Measurements from ENCODE around the gene MINDY4.
A peak's percentile ranks its signal among the peaks of the same experiment; 100 is the strongest.

Gene MINDY4

GRCh38 chr7:30771174-30771879, at the start of gene MINDY4:
Gene MINDY4, plus strand, starts transcription at chr7:30771417. Its CDS starts 77 bp downstream, at chr7:30771494.
- Histone ChIP-seq H3K4me1 (ENCODE audit: control insufficient read depth, insufficient read depth, low read length) (peaks cover 5% of the 10 kb centered on the region), H3K27me3 (ENCODE audit: control insufficient read depth, insufficient read depth, low read length) (no peaks in the 10 kb centered on the region), H3K9ac (ENCODE audit: low read length) (peak within 1 kb of the TSS; percentile 74), H3K9me3 (ENCODE audit: control insufficient read depth, low read length) (no peaks in the 10 kb centered on the region), H3K4me3 (ENCODE audit: low read length) (peak within 1 kb of the TSS; percentile 57), H3K36me3 (ENCODE audit: control insufficient read depth, insufficient read depth, low read length) (no peaks in the 10 kb centered on the region)

- no peaks in the 10 kb centered on the region for H3K4me1 ChIP-seq (ENCODE audit: control insufficient read depth, insufficient read depth, low read length)
- no peaks in the 10 kb centered on the region for H3K9me3 ChIP-seq (ENCODE audit: control insufficient read depth, low read length)
- peaks cover 4% of the 10 kb centered on the region for H3K27me3 ChIP-seq (ENCODE audit: control insufficient read depth, insufficient read depth, low read length)
- H3K36me3 ChIP-seq (ENCODE audit: control insufficient read depth, insufficient read depth, low read length): no peaks in the 10 kb centered on the region
- no peak overlapping the region for H3K9ac ChIP-seq (ENCODE audit: low read length)
- H3K4me3 ChIP-seq (ENCODE audit: low read length): no peak overlapping the region
These were observed 49.0 kb upstream of the MINDY4 start for GRCh38 chr7:30722187-30722586.

GRCh38 chr7:30722671-30723070, 48.5 kb upstream of the MINDY4 start:
- Histone ChIP-seq H3K4me1 (ENCODE audit: control insufficient read depth, insufficient read depth, low read length) (no peaks in the 10 kb centered on the region), H3K27me3 (ENCODE audit: control insufficient read depth, insufficient read depth, low read length) (peaks cover 4% of the 10 kb centered on the region), H3K9me3 (ENCODE audit: control insufficient read depth, low read length) (no peaks in the 10 kb centered on the region), H3K4me3 (ENCODE audit: low read length) (no peak overlapping the region), H3K9ac (ENCODE audit: low read length) (no peak overlapping the region), H3K36me3 (ENCODE audit: control insufficient read depth, insufficient read depth, low read length) (no peaks in the 10 kb centered on the region)

DNA sequence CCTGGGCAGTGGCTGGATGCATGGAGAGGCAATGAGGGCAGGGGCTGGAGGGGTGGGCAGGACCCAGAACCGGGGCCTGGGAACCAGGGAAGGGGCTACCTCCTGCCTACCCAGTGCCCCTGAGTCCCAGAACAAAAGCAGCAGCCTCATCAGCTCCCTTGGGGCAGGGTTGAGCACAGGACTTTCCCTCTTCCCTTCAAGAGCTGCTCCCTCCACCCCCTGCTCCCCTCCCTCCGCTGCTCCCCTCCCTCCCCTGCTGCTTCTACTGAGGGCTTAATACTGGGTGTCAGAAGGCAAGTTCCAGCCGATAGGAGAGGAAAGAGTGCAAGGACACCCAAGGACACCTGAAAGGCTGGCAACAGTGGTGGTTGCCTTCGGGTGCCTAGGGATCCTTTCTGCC, 47.4 kb upstream of the MINDY4 start:
- Histone ChIP-seq H3K36me3 (ENCODE audit: control insufficient read depth, insufficient read depth, low read length) (no peaks in the 10 kb centered on the region), H3K4me3 (ENCODE audit: low read length) (no peak overlapping the region), H3K9me3 (ENCODE audit: control insufficient read depth, low read length) (no peaks in the 10 kb centered on the region), H3K4me1 (ENCODE audit: control insufficient read depth, insufficient read depth, low read length) (no peaks in the 10 kb centered on the region), H3K27me3 (ENCODE audit: control insufficient read depth, insufficient read depth, low read length) (peaks cover 4% of the 10 kb centered on the region), H3K9ac (ENCODE audit: low read length) (no peak overlapping the region)

- no peak overlapping the region for H3K9ac ChIP-seq (ENCODE audit: low read length)
- H3K4me1 ChIP-seq (ENCODE audit: control insufficient read depth, insufficient read depth, low read length): no peaks in the 10 kb centered on the region
- no peaks in the 10 kb centered on the region for H3K36me3 ChIP-seq (ENCODE audit: control insufficient read depth, insufficient read depth, low read length)
- peaks cover 9% of the 10 kb centered on the region for H3K27me3 ChIP-seq (ENCODE audit: control insufficient read depth, insufficient read depth, low read length)
- H3K4me3 ChIP-seq (ENCODE audit: low read length): no peak overlapping the region
- no peaks in the 10 kb centered on the region for H3K9me3 ChIP-seq (ENCODE audit: control insufficient read depth, low read length)
These were observed 44.8 kb upstream of the MINDY4 start for GRCh38 chr7:30726296-30727006.

- Histone ChIP-seq H3K9ac (ENCODE audit: low read length) (no peak overlapping the region), H3K4me1 (ENCODE audit: control insufficient read depth, insufficient read depth, low read length) (no peaks in the 10 kb centered on the region), H3K9me3 (ENCODE audit: control insufficient read depth, low read length) (no peaks in the 10 kb centered on the region), H3K4me3 (ENCODE audit: low read length) (no peak overlapping the region), H3K27me3 (ENCODE audit: control insufficient read depth, insufficient read depth, low read length) (peaks cover 9% of the 10 kb centered on the region), H3K36me3 (ENCODE audit: control insufficient read depth, insufficient read depth, low read length) (no peaks in the 10 kb centered on the region)
These were observed 43.9 kb upstream of the MINDY4 start for GRCh38 chr7:30727061-30727945.

DNA sequence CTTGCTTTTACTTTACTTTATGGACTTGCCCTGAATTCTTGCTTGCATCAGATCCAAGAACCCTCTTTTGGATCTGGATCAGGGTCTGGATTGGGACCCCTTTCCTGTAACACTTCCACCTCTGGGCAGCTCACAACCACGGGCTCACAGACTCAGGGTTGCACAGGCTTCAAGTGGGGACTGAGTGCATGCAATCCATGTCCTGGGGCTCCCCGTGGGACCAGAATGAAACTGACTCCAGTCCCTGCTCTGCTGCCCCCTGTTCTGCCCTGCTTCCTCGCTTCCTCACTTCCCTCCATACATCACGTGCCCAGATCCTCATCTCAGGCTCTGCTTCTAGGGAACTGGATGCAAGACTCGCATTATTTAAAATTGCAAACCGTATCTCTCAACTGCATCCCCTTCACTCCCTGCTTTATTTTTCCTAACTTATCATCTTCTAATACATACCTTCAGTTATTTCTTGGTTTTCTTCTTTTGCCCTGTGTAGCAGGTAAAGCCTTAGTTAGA, 42.6 kb upstream of the MINDY4 start:
- H3K9ac ChIP-seq (ENCODE audit: low read length): no peak overlapping the region
- no peaks in the 10 kb centered on the region for H3K9me3 ChIP-seq (ENCODE audit: control insufficient read depth, low read length)
- H3K27me3 ChIP-seq (ENCODE audit: control insufficient read depth, insufficient read depth, low read length): peaks cover 9% of the 10 kb centered on the region
- no peaks in the 10 kb centered on the region for H3K4me1 ChIP-seq (ENCODE audit: control insufficient read depth, insufficient read depth, low read length)
- no peak overlapping the region for H3K4me3 ChIP-seq (ENCODE audit: low read length)
- H3K36me3 ChIP-seq (ENCODE audit: control insufficient read depth, insufficient read depth, low read length): no peaks in the 10 kb centered on the region

DNA sequence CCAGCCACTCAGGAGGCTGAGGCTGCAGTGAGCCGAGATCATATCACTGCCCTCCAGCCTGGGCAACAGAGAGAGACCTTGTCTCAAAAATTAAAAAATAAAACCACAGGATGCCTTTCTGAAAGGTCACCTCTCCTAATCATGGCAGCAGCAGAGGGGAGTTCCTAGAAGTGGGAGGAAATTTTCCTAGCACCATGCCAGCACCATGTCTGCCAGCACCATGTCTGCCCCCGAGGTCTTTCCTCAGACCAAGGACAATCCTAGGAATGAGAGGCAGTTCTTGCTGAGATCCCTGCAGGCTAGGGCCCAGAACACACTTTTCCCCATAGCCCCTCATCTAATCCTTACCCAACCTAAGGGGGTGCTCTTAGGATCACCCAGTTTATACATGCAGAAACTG, 41.6 kb upstream of the MINDY4 start:
- Histone ChIP-seq H3K9me3 (ENCODE audit: control insufficient read depth, low read length) (no peaks in the 10 kb centered on the region), H3K36me3 (ENCODE audit: control insufficient read depth, insufficient read depth, low read length) (no peaks in the 10 kb centered on the region), H3K4me3 (ENCODE audit: low read length) (no peak overlapping the region), H3K9ac (ENCODE audit: low read length) (no peak overlapping the region), H3K27me3 (ENCODE audit: control insufficient read depth, insufficient read depth, low read length) (peaks cover 9% of the 10 kb centered on the region), H3K4me1 (ENCODE audit: control insufficient read depth, insufficient read depth, low read length) (no peaks in the 10 kb centered on the region)

DNA sequence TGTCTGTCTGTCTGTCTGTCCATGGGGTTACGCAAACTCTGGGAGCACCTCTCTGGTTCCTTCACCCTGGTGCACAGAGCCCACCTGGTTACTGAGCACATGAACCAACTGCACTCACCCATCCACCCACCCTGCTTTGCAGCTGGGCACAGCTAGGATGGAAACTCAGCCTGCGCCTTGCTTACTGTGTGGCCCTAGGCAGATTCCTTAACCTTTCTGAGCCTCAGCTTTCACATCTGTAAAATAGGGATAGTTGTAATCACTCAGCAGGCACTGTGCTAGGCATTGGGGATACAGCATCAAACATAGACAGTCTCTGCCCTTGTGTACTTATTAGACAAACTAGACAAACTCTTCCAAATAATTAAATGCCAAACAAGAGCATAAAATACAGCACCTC, 41.1 kb upstream of the MINDY4 start:
- Histone ChIP-seq H3K4me1 (ENCODE audit: control insufficient read depth, insufficient read depth, low read length) (no peaks in the 10 kb centered on the region), H3K4me3 (ENCODE audit: low read length) (no peak overlapping the region), H3K36me3 (ENCODE audit: control insufficient read depth, insufficient read depth, low read length) (no peaks in the 10 kb centered on the region), H3K9ac (ENCODE audit: low read length) (no peak overlapping the region), H3K9me3 (ENCODE audit: control insufficient read depth, low read length) (no peaks in the 10 kb centered on the region), H3K27me3 (ENCODE audit: control insufficient read depth, insufficient read depth, low read length) (peaks cover 9% of the 10 kb centered on the region)

GRCh38 chr7:30730996-30731395, 40.2 kb upstream of the MINDY4 start:
- no peaks in the 10 kb centered on the region for H3K4me1 ChIP-seq (ENCODE audit: control insufficient read depth, insufficient read depth, low read length)
- H3K9me3 ChIP-seq (ENCODE audit: control insufficient read depth, low read length): no peaks in the 10 kb centered on the region
- no peaks in the 10 kb centered on the region for H3K36me3 ChIP-seq (ENCODE audit: control insufficient read depth, insufficient read depth, low read length)
- no peak overlapping the region for H3K4me3 ChIP-seq (ENCODE audit: low read length)
- H3K27me3 ChIP-seq (ENCODE audit: control insufficient read depth, insufficient read depth, low read length): peaks cover 5% of the 10 kb centered on the region
- H3K9ac ChIP-seq (ENCODE audit: low read length): no peak overlapping the region

DNA sequence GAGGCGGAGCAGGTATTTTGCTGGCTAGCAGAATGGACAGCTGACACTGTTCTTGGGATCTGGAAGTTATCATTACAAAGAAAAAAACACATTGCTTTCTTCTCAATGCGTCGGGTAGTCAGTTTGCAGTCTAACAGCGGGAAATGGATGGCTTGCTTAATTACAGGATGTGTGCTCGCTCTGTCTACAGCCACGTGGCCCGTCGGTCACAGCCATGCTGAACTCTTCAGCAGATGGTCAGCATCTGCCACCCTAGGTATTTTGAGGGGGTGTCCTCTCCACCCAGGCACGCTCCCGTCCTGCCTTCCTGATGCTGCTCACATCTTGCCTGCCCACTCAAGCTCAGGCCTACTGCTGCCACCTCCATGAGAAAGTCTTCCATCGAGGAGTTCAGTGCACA, 39.6 kb upstream of the MINDY4 start:
- Histone ChIP-seq H3K9me3 (ENCODE audit: control insufficient read depth, low read length) (no peaks in the 10 kb centered on the region), H3K36me3 (ENCODE audit: control insufficient read depth, insufficient read depth, low read length) (no peaks in the 10 kb centered on the region), H3K4me3 (ENCODE audit: low read length) (no peak overlapping the region), H3K9ac (ENCODE audit: low read length) (no peak overlapping the region), H3K27me3 (ENCODE audit: control insufficient read depth, insufficient read depth, low read length) (peaks cover 5% of the 10 kb centered on the region), H3K4me1 (ENCODE audit: control insufficient read depth, insufficient read depth, low read length) (no peaks in the 10 kb centered on the region)

GRCh38 chr7:30732606-30733005, 38.6 kb upstream of the MINDY4 start:
- Histone ChIP-seq H3K27me3 (ENCODE audit: control insufficient read depth, insufficient read depth, low read length) (peaks cover 5% of the 10 kb centered on the region), H3K9ac (ENCODE audit: low read length) (no peak overlapping the region), H3K36me3 (ENCODE audit: control insufficient read depth, insufficient read depth, low read length) (no peaks in the 10 kb centered on the region), H3K4me1 (ENCODE audit: control insufficient read depth, insufficient read depth, low read length) (no peaks in the 10 kb centered on the region), H3K9me3 (ENCODE audit: control insufficient read depth, low read length) (no peaks in the 10 kb centered on the region), H3K4me3 (ENCODE audit: low read length) (no peak overlapping the region)
